VCaP (cell line): ENCODE results near the gene MITD1.

Source experiments
- H3K27ac ChIP-seq: fragments of 450-650 bp; 2 replicates; pipeline ENCODE4 v1.5.1; 2017
- CTCF ChIP-seq: fragments of 450-650 bp; conservative IDR thresholded peaks from 2 replicates; pipeline ENCODE4 v1.5.1; 2017; ENCODE audit warnings: mild to moderate bottlenecking, moderate library complexity

Gene MITD1

GRCh38 chr2:99171377-99172140 lies 9.3 kb downstream of the MITD1 start:
- no peak overlapping the region for H3K27ac ChIP-seq
- TF ChIP-seq CTCF: no peak

- H3K27ac ChIP-seq: no peak overlapping the region
- no peak for TF ChIP-seq CTCF
Measured at GRCh38 chr2:99169534-99169933, 11.3 kb downstream of the MITD1 start.

GRCh38 chr2:99166218-99166617 lies 14.6 kb downstream of the MITD1 start:
- no peak overlapping the region for H3K27ac ChIP-seq
- no peak for TF ChIP-seq CTCF

GRCh38 chr2:99159594-99159993 lies 21.3 kb downstream of the MITD1 start:
- H3K27ac ChIP-seq: no peak overlapping the region
- TF ChIP-seq CTCF: no peak

GRCh38 chr2:99158599-99158998 lies 22.3 kb downstream of the MITD1 start:
- peak overlapping the region; percentile 64; the same call in 1 of the 2 replicates for H3K27ac ChIP-seq
- TF ChIP-seq CTCF: no peak

- peak overlapping the region; percentile 64 for H3K27ac ChIP-seq
- TF ChIP-seq CTCF: no peak
Measured at GRCh38 chr2:99156891-99157290, 24.0 kb downstream of the MITD1 start.

- peak within 1 kb of the TSS; percentile 87 for H3K27ac ChIP-seq
- peak; percentile 32 for TF ChIP-seq CTCF
Measured at GRCh38 chr2:99154643-99155536, 26.0 kb downstream of the MITD1 start, which contains the start of the genes LIPT1 and TSGA10. LIPT1 (plus strand) TSS chr2:99154967; CDS start chr2:99161958, 6,991 bp downstream. TSGA10 (minus strand) TSS chr2:99154942; CDS start chr2:99109439, 45,503 bp downstream.
